Ascending aorta (tissue), 2 donors: Measurements from ENCODE around the gene GREB1. TPM values are rescaled to one million over a fixed set of nuclear protein-coding genes. Genes with fewer than 3 reads are reported as not detected.
A peak's percentile ranks its signal among the peaks of the same experiment; 100 is the strongest.

Experiments
- DNase-seq, 2 donors: peaks; one replicate each; pipeline ENCODE4 v3.0.0-alpha.2; 2019; ENCODE audit warnings: low spot score in 2 of 2
- H3K27ac ChIP-seq, 2 donors: fragments of 200-600 bp; sonication (generic); one replicate each; pipeline ENCODE4 v1.5.1; 2016 to 2017; ENCODE audit warnings: mild to moderate bottlenecking in 1 of 2
- H3K27me3 ChIP-seq: fragments of 200-600 bp; sonication (generic); one replicate; pipeline ENCODE4 v1.5.1; 2017
- H3K36me3 ChIP-seq, 2 donors: fragments of 200-600 bp; sonication (generic); one replicate each; pipeline ENCODE4 v1.5.1; 2016
- H3K4me1 ChIP-seq, 2 donors: fragments of 200-600 bp; sonication (generic); one replicate each; pipeline ENCODE4 v1.5.1; 2016 to 2017; ENCODE audit warnings: mild to moderate bottlenecking in 1 of 2
- H3K4me3 ChIP-seq, 2 donors: fragments of 200-600 bp; sonication (generic); one replicate each; pipeline ENCODE4 v1.5.1; 2016 to 2017; ENCODE audit warnings: mild to moderate bottlenecking in 1 of 2
- H3K9me3 ChIP-seq, 2 donors: fragments of 200-600 bp; sonication (generic); one replicate each; pipeline ENCODE4 v1.5.1; 2016
- intact Hi-C: fragments of 100-400 bp; cut with DNase I; formaldehyde crosslinking; loops from one replicate; pipeline ENCODE4 v1.15.1; 2023
- total RNA-seq: library from RNA; depleted of rRNA; stranded (reverse); fragments of >200 nt; gene quantifications from one replicate; pipeline ENCODE4 v1.1.0, GENCODE V29; 2016
- TF ChIP-seq, protein P1 (sequence below), 3 experiments: fragments of 200-600 bp in 2 of 3; fragments of 450-650 bp in 1 of 3; sonication (generic) in 2 of 3; IDR thresholded peaks; one replicate each; pipeline ENCODE4 v1.5.1; 2016 to 2019; ENCODE audit warnings: antibody characterized with exemption in 3 of 3, mild to moderate bottlenecking in 1 of 3, moderate library complexity in 1 of 3

GREB1 gene
- total RNA-seq, 1 donor from 2014 or later: 5.9 TPM

DNA sequence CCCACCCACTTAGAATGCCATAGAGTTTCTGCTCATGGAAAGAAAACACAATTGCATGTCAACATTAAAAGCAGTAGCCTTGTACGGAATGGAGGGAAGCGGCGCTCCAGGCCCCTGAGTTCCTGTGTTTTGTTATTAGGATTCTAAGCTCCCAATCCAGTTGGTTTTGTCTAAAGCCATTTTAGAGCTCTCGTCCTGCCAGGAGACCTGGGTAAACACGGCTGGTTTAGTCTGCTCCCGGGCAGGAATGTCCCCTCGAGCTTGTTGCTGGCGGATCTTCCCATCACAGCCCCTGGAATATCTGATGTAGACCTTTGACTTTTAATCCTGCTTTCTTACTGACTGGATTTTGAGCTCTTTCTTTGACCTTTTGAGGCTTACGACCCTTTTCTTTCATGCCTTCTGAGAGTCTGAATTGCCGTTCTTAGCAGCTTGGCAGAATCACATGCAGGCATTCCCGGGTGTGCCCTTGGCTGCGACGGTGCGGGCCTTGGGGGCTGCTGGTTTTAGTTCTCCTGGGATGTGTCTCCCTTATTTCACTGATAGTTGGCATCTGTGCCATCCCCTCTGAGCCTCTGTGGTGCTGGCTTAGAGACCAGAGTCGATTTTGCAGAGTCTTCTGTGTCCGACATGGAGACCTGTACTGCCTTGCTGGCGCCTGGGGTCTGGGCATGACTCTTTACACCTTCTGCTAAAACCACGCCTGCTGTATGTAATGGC lies 25.4 kb downstream of the GREB1 start:
- Histone ChIP-seq H3K36me3 (no peaks in the 10 kb centered on the region), H3K27me3 (no peaks in the 10 kb centered on the region), H3K4me3 (no peak overlapping the region), H3K9me3 (no peaks in the 10 kb centered on the region), H3K27ac (no peak overlapping the region), H3K4me1 (no peaks in the 10 kb centered on the region)
- TF ChIP-seq, protein P1, sequence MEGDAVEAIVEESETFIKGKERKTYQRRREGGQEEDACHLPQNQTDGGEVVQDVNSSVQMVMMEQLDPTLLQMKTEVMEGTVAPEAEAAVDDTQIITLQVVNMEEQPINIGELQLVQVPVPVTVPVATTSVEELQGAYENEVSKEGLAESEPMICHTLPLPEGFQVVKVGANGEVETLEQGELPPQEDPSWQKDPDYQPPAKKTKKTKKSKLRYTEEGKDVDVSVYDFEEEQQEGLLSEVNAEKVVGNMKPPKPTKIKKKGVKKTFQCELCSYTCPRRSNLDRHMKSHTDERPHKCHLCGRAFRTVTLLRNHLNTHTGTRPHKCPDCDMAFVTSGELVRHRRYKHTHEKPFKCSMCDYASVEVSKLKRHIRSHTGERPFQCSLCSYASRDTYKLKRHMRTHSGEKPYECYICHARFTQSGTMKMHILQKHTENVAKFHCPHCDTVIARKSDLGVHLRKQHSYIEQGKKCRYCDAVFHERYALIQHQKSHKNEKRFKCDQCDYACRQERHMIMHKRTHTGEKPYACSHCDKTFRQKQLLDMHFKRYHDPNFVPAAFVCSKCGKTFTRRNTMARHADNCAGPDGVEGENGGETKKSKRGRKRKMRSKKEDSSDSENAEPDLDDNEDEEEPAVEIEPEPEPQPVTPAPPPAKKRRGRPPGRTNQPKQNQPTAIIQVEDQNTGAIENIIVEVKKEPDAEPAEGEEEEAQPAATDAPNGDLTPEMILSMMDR (IDR thresholded peaks at IDR 0.05): no peak
- peak in 1 of 2 donors; percentile 12 for DNase-seq
- intact Hi-C loops: no loop called here

DNA sequence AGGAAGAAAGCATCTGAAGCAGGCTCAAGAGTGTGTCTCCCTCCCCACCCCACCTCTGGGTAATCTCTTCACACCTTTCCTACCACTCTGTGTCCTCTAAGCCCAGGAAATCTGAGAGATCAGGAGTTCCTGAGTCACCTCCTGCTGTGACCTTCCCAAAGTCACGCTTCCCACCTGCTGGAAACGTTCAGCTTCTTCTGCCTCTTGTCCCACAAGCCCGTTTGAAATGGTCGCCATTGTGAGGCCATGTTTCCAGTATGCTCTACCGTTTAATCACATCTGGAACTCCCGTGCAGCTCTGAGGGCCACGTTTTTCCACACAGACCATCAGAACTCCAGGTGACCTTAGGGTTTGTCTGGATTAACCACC lies 25.9 kb downstream of the GREB1 start:
- H3K27ac ChIP-seq: no peak overlapping the region
- TF ChIP-seq, protein P1 (IDR thresholded peaks at IDR 0.05): no peak
- peak in 1 of 2 donors; percentile 25 for DNase-seq
- H3K27me3 ChIP-seq: no peaks in the 10 kb centered on the region
- no peaks in the 10 kb centered on the region for H3K36me3 ChIP-seq
- no peak overlapping the region for H3K4me3 ChIP-seq
- H3K9me3 ChIP-seq: no peaks in the 10 kb centered on the region
- intact Hi-C loops: no loop called here
- no peaks in the 10 kb centered on the region for H3K4me1 ChIP-seq

DNA sequence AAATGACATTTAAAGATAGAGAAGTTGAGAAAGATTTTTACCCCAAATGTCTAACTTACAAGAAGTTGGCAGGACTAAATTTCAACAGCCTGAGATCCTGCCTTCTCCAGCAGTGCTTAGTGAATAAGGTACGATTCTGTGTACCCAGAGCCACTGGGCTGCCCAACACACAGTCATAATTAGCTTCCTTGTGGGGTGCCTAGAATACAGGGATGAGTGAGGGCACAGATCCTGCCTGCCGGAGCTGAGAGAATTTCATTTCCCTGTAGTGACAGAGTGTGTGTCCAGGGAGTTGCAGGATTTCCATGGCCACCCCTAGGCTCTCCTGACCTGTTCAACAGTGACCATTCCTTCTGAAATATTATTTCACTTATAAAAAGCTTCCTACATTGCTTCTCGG lies 27.0 kb downstream of the GREB1 start:
- TF ChIP-seq, protein P1 (IDR thresholded peaks at IDR 0.05): no peak
- no peaks in the 10 kb centered on the region for H3K36me3 ChIP-seq
- DNase-seq: peak in 1 of 2 donors; percentile 15
- H3K4me3 ChIP-seq: no peak overlapping the region
- intact Hi-C loops: no loop called here
- no peaks in the 10 kb centered on the region for H3K9me3 ChIP-seq
- no peaks in the 10 kb centered on the region for H3K27me3 ChIP-seq
- H3K4me1 ChIP-seq: no peaks in the 10 kb centered on the region
- H3K27ac ChIP-seq: no peak overlapping the region

DNA sequence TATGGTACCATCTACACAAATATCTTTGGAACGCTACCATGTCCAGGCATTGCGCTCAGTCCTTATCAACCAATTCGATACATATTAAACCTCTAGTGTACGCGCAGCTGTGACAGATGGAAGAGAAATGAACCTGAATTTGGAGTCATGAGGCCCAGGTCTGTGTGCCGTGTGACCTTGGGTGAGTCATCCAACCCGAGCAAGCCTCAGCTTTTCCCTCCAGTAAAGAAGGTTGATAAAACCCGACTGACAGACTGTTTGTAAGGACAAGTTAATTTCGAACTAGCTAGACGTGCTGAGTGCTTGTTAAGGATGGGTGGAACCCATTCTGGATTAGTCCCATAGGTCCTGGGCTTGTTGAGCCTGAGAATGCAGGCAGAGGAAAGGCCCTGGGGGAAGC lies 28.2 kb downstream of the GREB1 start:
- Histone ChIP-seq H3K27me3 (no peaks in the 10 kb centered on the region), H3K9me3 (no peaks in the 10 kb centered on the region), H3K4me1 (no peaks in the 10 kb centered on the region), H3K4me3 (no peak overlapping the region), H3K36me3 (no peaks in the 10 kb centered on the region), H3K27ac (no peak overlapping the region)
- peak in 1 of 2 donors; percentile 50 for DNase-seq
- intact Hi-C loops: no loop called here
- TF ChIP-seq, protein P1 (IDR thresholded peaks at IDR 0.05): no peak

DNA sequence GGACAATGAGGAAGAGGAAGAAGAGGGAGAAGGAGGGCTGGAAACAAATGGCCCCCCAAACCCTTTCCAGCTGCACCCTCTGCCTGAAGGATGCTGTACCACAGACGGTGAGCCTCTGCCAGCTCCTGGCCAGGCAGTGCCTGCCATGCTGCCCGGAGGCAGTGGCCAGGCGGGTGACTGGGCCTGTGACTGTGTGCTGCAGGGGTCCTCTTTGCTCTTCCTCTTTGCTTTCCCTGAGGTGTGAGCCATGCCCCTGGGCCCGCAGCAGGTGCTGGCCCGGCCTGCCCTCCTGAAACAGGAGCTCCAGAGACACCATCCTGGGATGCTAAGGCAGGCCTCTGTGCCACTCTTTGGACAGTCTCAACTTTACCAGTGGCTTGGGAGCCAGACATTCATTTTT lies 28.6 kb downstream of the GREB1 start:
- H3K4me1 ChIP-seq: no peaks in the 10 kb centered on the region
- no peaks in the 10 kb centered on the region for H3K27me3 ChIP-seq
- no peak overlapping the region for H3K4me3 ChIP-seq
- TF ChIP-seq, protein P1 (IDR thresholded peaks at IDR 0.05): no peak
- no peaks in the 10 kb centered on the region for H3K9me3 ChIP-seq
- no peak overlapping the region for H3K27ac ChIP-seq
- peak in 1 of 2 donors; percentile 40 for DNase-seq
- intact Hi-C loops: no loop called here
- no peaks in the 10 kb centered on the region for H3K36me3 ChIP-seq
